HG02678 (cell line): ENCODE measurements around the gene GALP.
"Not testable (repeated sequence)": the region's sequence is repeated elsewhere in the genome, so short reads cannot be mapped to it uniquely, and the experiment has no call there.

ENCODE experiments used
- ATAC-seq: cut with Tn5 transposase; IDR thresholded peaks from one replicate; pipeline ENCODE4 v1.9.1; 2021; ENCODE audit warnings: mild to moderate bottlenecking, moderate library complexity; ENCODE audit not compliant: unreplicated experiment

Gene GALP

GRCh38 chr19:56147307-56147706, 28.5 kb upstream of the GALP start:
- no peak for ATAC-seq

DNA sequence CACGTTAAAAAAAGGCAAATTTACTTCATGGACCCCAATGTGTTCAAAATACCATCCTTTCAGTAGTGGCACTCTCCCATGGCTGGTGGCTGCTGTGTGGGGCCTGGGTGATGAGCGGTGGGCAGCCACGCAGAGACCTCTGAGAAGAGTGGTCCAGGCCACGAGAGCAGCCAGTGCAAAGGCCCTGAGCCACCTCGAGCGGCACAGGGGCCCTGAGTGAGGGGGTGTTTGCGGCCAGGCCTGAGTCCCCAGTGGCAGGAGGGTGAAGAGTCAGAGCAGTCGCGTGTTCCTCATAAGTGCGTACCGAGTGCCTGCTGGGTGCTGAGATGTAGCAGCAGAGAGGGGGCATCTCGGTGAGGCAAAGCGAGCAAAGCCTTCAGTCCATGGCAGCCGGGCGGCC, 27.7 kb upstream of the GALP start:
- no peak for ATAC-seq

DNA sequence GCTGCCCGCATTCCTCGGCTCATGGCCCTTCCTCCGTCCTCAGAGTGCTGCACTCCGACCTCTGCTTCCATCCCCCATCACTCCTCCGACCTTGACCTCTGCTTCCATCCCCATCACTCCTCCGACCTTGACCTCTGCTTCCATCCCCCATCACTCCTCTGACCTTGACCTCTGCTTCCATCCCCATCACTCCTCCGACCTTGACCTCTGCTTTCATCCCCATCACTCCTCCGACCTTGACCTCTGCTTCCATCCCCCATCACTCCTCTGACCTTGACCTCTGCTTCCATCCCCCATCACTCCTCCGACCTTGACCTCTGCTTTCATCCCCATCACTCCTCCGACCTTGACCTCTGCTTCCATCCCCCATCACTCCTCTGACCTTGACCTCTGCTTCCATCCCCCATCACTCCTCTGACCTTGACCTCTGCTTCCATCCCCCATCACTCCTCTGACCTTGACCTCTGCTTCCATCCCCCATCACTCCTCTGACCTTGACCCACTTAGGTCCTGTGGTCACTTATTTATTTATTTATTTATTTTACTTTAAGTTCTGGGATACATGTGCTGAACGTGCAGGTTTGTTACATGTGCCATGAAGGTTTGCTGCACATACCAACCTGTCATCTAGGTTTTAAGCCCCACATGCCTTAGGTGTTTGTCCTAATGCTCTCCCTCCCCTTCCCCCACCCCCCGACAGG, 26.7 kb upstream of the GALP start:
- not testable (repeated sequence) for ATAC-seq

GRCh38 chr19:56149656-56150038, 26.2 kb upstream of the GALP start:
- no peak for ATAC-seq

DNA sequence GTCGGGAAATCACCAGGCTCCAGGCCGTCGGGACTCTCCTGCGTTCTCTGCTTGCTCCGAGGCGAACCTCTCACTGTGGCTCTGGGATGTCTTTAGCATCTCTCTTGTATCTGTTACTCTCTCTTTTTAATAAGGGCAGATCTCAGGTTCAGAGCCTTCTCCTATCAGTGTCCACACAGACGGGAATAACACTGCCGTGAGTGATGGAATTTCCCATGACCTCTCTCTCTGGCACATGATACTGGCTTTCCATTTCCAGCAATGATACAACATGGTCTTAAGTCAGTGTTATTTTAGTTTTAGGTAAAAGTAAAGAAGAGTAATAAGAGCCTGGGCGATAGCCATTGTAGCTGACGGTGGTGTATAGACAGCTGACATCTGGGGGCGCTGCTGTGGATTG, 25.4 kb upstream of the GALP start:
- ATAC-seq: no peak

DNA sequence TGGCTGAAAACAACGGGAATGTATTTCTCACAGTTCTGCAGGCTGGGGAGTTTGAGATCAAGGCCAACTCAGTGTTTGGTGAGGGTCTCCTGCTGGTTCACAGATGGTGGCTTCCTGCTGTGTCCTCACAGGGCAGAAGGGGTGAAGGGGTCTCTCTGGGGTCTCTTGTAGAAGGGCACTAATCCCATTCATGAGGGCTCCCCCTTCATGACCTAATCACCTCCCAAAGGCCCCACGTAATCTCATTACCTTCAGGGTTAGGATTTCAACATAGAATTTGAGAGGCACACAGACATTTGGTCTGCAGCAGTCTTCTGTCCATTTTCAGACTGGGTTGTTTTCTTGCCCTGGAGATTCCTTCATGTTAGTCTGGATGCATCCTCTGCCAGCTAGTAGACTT, 23.2 kb upstream of the GALP start:
- ATAC-seq: no peak

DNA sequence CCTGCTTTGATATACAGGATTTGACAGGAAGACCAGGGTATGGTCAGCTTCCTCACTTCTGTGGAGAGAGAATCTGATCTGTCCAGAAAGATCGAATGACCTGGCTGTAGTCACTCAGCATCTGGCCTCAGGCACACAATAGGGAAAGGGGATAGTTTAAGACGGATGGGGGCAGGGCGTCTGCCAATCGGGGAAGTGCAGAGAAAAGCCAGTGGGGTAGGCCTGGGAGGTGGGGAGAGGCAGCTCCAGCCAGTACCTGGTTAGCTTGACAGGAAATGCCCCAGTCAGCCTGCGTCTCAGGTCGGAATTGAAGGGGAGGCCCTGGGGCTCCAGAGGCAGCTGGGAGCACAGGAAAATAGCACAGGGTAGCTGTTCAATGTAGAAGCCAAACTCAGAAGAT, 22.3 kb upstream of the GALP start:
- ATAC-seq: no peak

GRCh38 chr19:56155124-56155687, 20.6 kb upstream of the GALP start:
- no peak for ATAC-seq

DNA sequence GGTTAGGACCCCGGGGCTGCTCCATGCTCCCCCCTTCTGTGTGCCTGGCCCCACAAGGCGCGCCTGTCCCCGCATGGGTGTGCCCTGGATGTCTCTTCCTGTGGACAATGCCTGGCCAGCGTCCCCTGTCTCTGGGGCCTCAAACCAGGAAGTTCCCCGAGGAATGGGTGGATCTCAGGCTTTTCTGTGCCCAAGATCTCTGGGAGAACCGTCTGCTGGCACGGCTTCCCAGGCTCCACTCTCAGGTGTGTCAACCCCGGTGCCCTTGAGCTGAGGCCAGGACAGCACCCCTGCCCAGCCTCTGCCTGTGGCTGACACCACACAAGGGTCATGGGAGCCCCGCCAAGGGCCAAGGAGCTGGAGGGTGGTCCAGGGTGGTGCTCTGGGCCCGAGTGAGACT, 19.0 kb upstream of the GALP start:
- ATAC-seq: no peak

DNA sequence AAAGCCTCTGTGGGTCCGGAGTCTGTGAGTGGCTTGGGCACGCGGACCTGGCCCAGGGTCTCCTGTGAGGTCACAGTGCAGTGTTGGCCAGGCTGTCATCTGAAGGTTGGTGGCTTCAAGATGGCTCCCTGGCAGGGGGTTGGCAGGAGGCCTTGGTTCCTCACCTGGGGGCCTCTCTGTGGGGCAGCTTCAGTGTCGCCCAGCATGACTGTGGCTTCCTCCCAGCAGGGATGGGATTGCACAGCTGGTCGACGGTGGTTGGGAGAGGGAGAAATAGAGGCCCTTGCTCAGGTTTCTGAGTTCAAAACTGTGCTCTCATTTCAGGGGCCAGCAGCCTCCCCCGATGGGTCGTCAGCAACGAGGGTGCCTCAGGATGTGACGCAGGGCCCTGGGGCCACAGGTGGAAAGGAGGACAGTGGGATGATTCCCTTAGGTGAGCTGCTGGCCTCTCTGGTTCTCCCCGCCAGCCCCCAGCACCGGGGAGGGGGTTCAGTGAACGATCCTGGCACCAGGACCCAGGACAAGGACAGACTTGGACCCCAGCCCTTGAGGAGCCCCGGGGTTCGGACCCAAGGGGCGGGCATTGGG, 17.5 kb upstream of the GALP start:
- ATAC-seq: no peak

DNA sequence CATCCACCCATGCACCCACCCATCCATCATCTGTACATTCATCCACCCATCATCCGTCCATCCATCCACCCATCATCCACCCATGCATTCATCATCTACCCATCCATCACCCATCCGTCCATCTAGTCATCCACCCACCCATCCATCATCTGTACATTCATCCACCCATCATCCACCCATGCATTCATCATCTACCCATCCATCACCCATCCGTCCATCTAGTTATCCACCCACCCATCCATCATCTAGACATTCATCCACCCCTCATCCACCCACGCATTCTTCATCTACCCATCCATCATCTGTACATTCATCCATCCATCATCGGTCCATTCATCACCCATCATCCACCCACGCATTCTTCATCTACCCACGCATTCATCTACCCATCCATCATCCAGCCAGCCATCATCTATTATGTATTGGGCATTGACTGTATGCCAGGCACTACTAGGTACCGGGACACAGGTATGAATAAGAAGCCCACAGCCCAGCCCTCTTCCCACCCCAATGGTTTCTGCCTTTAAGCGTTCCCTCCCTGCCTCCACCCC, 16.7 kb upstream of the GALP start:
- no peak for ATAC-seq

DNA sequence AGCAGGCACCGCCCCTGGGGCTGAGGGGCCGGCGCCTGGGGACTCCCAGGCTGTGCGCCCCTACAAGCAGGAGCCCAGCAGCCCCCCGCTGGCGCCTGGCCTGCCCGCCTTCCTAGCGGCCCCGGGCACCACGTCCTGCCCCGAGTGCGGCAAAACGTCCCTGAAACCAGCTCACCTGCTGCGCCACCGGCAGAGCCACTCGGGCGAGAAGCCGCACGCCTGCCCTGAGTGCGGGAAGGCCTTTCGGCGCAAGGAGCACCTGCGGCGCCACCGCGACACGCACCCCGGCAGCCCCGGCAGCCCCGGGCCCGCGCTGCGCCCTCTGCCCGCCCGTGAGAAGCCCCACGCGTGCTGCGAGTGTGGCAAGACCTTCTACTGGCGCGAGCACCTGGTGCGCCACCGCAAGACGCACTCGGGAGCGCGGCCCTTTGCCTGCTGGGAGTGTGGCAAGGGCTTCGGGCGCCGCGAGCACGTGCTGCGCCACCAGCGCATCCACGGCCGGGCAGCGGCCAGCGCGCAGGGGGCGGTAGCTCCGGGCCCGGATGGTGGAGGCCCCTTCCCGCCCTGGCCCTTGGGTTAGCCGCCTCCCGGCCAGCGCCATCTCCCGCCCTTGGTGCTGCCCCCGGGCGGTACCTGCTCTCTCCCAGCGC, 16.1 kb upstream of the GALP start:
- ATAC-seq: no peak

DNA sequence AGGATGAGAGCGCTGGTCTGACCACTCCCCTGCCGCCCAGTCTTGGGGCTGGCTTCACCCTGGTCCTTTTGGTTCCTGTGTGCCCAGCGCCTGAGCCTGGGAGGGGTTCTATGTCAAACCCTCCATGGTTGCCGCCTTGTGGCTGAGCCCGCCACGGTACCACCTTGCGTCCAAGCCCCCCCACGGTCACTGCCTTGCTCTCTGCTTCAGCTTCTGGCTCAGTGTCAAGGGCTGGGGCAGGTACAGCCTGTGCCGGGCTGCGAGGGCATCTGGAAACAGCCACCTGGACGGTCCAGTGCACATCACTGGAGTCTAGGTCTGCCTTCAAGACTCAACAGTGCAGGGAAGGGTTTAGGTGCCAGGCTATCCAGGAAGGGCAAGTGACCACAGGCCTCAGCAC, 14.3 kb upstream of the GALP start:
- no peak for ATAC-seq

- no peak for ATAC-seq
Observed at GRCh38 chr19:56162258-56162657, 13.6 kb upstream of the GALP start.

DNA sequence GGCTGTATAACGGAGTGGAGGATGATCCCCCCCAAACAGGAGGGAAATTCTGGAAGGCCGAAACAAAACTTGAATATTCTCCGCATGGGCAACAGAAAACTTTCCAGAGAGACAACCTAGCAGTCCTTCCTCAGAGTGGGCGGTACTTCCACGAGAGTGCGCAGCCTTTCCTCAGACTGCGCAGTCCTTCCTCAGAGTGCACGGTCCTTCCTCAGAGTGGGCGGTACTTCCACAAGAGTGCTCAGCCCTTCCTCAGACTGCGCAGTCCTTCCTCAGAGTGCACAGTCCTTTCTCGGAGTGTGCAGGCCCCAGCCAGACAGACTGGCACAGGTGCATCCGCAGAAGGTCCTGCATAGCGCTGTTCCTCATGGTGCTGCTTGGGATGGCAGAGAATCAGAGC, 12.7 kb upstream of the GALP start:
- ATAC-seq: no peak

GRCh38 chr19:56167064-56167578, 8.7 kb upstream of the GALP start:
- no peak for ATAC-seq

- ATAC-seq: no peak
Observed at GRCh38 chr19:56170261-56170660, 5.5 kb upstream of the GALP start.

DNA sequence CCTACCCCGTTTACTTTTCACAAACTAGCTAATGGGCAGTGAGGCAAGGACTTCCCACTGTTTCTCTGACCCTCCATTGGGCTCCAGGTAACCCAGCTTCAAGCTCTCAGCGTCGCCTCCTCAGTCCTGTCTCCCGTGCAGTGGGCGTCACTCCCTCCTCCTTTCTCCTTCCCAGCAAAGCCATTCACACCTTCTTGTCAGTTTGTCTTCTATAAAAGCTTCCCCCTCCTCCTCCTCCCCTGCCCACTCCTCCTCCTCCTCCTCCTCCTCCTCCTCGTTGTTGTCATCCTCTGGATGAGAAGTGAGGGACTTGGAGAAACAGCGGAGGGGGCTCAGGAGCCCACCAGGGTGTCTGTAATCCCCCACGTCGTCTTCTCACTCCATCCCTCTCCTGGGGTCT, 1.7 kb upstream of the GALP start:
- no peak for ATAC-seq

DNA sequence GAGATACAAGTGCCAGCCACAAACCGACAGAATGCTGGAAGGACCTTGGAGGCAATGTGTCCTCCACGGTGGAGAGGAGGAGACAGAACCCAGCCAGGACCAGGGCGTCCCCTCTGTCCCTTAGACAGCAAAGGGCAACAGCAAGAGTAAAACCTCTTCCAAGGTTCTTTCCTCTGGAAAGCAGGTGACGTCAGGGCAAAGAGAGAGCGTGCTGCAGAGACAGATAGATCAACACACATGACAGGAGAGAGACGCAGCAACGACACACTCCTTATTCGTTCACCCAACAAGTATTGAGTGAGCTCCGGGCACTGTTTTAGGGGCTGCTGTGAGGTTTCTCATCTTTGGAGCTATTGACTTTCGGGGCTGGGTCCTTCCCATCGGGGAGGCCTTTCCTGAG, 1.3 kb upstream of the GALP start:
- no peak for ATAC-seq

DNA sequence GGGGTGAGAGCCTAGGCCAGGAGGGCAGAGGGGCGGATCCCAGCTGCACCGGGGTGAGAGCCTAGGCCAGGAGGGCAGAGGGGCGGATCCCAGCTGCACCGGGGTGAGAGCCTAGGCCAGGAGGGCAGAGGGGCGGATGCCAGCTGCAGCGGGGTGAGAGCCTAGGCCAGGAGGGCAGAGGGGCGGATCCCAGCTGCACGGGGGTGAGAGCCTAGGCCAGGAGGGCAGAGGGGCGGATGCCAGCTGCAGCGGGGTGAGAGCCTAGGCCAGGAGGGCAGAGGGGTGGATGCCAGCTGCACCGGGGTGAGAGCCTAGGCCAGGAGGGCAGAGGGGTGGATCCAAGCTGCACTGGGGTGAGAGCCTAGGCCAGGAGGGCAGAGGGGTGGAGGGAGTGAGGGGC, 502 bp downstream of the GALP start:
- ATAC-seq: not testable (repeated sequence)

GRCh38 chr19:56176881-56177280, 1.1 kb downstream of the GALP start:
- no peak for ATAC-seq
